OCI-LY7 (cell line): ENCODE results near the gene ASIC2.

ENCODE experiments used
- EZH2phosphoT487 ChIP-seq: fragments of 200-600 bp; sonication (generic); IDR thresholded peaks from 2 replicates; pipeline ENCODE4 v1.6.1; 2018; ENCODE audit warnings: low read depth, borderline replicate concordance, mild to moderate bottlenecking, mixed run types, antibody characterized with exemption, low read length, moderate library complexity, mixed read lengths
- TF ChIP-seq, protein P1 (sequence below): fragments of 200-600 bp; sonication (generic); conservative IDR thresholded peaks from 2 replicates; pipeline ENCODE4 v1.5.1; 2014; ENCODE audit warnings: mild to moderate bottlenecking, antibody characterized with exemption, low read length, moderate library complexity, mixed read lengths

DNA sequence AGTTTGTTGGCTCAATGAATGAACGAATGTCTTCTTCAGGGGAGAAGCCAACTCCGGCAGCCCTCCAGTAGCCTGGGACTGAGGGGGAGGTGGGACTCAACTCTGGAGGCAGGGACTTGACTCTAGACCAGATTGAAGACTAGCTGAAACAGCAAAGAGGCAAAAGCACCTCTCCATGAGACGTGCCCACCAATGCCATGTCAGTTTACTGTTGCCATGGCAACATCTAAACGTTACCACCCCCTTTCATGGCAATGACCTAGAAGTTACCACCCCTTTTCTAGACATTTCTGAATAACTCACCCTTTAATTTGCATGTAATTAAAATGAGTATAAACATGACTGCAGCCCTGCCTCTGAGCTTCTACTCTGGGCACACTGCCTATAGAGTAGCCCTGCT lies 91.8 kb downstream of the ASIC2 start:
- no peak for TF ChIP-seq EZH2phosphoT487
- TF ChIP-seq, protein P1, sequence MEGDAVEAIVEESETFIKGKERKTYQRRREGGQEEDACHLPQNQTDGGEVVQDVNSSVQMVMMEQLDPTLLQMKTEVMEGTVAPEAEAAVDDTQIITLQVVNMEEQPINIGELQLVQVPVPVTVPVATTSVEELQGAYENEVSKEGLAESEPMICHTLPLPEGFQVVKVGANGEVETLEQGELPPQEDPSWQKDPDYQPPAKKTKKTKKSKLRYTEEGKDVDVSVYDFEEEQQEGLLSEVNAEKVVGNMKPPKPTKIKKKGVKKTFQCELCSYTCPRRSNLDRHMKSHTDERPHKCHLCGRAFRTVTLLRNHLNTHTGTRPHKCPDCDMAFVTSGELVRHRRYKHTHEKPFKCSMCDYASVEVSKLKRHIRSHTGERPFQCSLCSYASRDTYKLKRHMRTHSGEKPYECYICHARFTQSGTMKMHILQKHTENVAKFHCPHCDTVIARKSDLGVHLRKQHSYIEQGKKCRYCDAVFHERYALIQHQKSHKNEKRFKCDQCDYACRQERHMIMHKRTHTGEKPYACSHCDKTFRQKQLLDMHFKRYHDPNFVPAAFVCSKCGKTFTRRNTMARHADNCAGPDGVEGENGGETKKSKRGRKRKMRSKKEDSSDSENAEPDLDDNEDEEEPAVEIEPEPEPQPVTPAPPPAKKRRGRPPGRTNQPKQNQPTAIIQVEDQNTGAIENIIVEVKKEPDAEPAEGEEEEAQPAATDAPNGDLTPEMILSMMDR = no peak
